PC-9 (cell line): ENCODE results near the gene TMEM47.

Source experiments
- CTCF ChIP-seq: fragments of 200-600 bp; sonication (generic); conservative IDR thresholded peaks from 2 replicates; pipeline ENCODE4 v1.6.1; 2017; ENCODE audit warnings: mixed run types, antibody characterized with exemption, mild to moderate bottlenecking, moderate library complexity
- EZH2 ChIP-seq: fragments of 200-600 bp; sonication (generic); IDR thresholded peaks from 2 replicates; pipeline ENCODE4 v1.8.0; 2017; ENCODE audit warnings: antibody characterized with exemption, low read depth

GRCh38 chrX:34586936-34587335 is 70.1 kb downstream of the TMEM47 start:
- TF ChIP-seq EZH2, result no peak
- no peak for TF ChIP-seq CTCF
